ENCODE measurements around the gene CHIC2. TPM values are rescaled to one million over a fixed set of nuclear protein-coding genes. Genes with fewer than 3 reads are reported as not detected.

The CHIC2 gene
- total RNA-seq, 1 experiment from 2014 or later: 11.0 TPM

GRCh38 chr4:54082168-54082567 lies 17.8 kb upstream of the CHIC2 start (continued):
- TF ChIP-seq ZNF532 (CRISPR knock-in tag; IDR thresholded peaks at IDR 0.05; ENCODE audit: borderline replicate concordance): no peak
- no peak for TF ChIP-seq E2F1 (CRISPR knock-in tag; IDR thresholded peaks at IDR 0.05)
- TF ChIP-seq FOXK1 (CRISPR knock-in tag; IDR thresholded peaks at IDR 0.05): no peak
- TF ChIP-seq ARID4B (CRISPR knock-in tag; IDR thresholded peaks at IDR 0.05; ENCODE audit: borderline replicate concordance): no peak
- no peak for TF ChIP-seq ZNF232 (CRISPR knock-in tag; IDR thresholded peaks at IDR 0.05)
- no peak for TF ChIP-seq HMGXB4 (CRISPR knock-in tag; IDR thresholded peaks at IDR 0.05)
- TF ChIP-seq FOXP1 (CRISPR knock-in tag; IDR thresholded peaks at IDR 0.05; ENCODE audit: borderline replicate concordance): no peak

- H3K36me3 Mint-ChIP-seq: no peaks in the 10 kb centered on the region
- H3K4me3 Mint-ChIP-seq: no peak overlapping the region
- TF ChIP-seq ZNF425 (CRISPR knock-in tag; conservative IDR thresholded peaks at IDR 0.05) (no peak), GTF2I (CRISPR knock-in tag; conservative IDR thresholded peaks at IDR 0.05) (no peak), ATF6 (CRISPR knock-in tag; IDR thresholded peaks at IDR 0.05) (no peak), ZBTB21 (CRISPR knock-in tag; IDR thresholded peaks at IDR 0.05; ENCODE audit: borderline replicate concordance) (no peak), ZNF219 (CRISPR knock-in tag; IDR thresholded peaks at IDR 0.05; ENCODE audit: borderline replicate concordance) (no peak), ELF4 (CRISPR knock-in tag; IDR thresholded peaks at IDR 0.05; ENCODE audit: low read depth) (no peak), NFATC4 (CRISPR knock-in tag; IDR thresholded peaks at IDR 0.05) (no peak)
- DNase-seq (ENCODE audit: low spot score): no peak
- ATAC-seq: no peak
- CTCF ChIA-PET: no interaction called here
- 0 out of 2 replicates have a peak, but pooled peaks cover 3% of the 10 kb centered on the region for H3K4me1 Mint-ChIP-seq
- H3K27ac Mint-ChIP-seq: no peak overlapping the region
- no peaks in the 10 kb centered on the region; the same call in 1 of the 2 replicates for H3K27me3 Mint-ChIP-seq (ENCODE audit: low read depth)
- POLR2A ChIA-PET: no interaction called here
- no peaks in the 10 kb centered on the region for H3K9me3 Mint-ChIP-seq
Observed at GRCh38 chr4:54077812-54078211, 13.4 kb upstream of the CHIC2 start.

Measured in WTC11 (cell line).